Osteoblast (primary cell): Measurements from ENCODE around the gene PLCG1. TPM values are rescaled to one million over a fixed set of nuclear protein-coding genes. Genes with fewer than 3 reads are reported as not detected.

Source experiments
- DNase-seq: peaks from one replicate; pipeline ENCODE4 v3.0.0; 2011; ENCODE audit warnings: low spot score, mixed read lengths; ENCODE audit not compliant: insufficient read length; ENCODE audit errors: missing footprints
- H2AFZ ChIP-seq: 2 replicates; pipeline ENCODE4 v1.6.0; 2011; ENCODE audit warnings: mild to moderate bottlenecking, low read length
- H3K27ac ChIP-seq: 2 replicates; pipeline ENCODE4 v1.5.1; 2011; ENCODE audit warnings: mild to moderate bottlenecking, low read depth, low read length, moderate library complexity
- H3K27me3 ChIP-seq: 2 replicates; pipeline ENCODE4 v1.6.0; 2012; ENCODE audit warnings: mild to moderate bottlenecking, control low read depth, inconsistent platforms, low read length, moderate library complexity; ENCODE audit not compliant: insufficient read depth
- H3K36me3 ChIP-seq: 2 replicates; pipeline ENCODE4 v1.5.1; 2011; ENCODE audit warnings: mild to moderate bottlenecking, low read length, control low read depth, moderate library complexity; ENCODE audit not compliant: insufficient read depth
- H3K4me1 ChIP-seq: 2 replicates; pipeline ENCODE4 v1.5.1; 2011; ENCODE audit warnings: mild to moderate bottlenecking, low read length, control low read depth, moderate library complexity; ENCODE audit not compliant: insufficient read depth
- H3K4me2 ChIP-seq: 2 replicates; pipeline ENCODE4 v1.6.0; 2011; ENCODE audit warnings: mild to moderate bottlenecking, low read length; ENCODE audit not compliant: insufficient read depth
- H3K4me3 ChIP-seq: fragments of 200-600 bp; sonication (generic); 3 replicates; pipeline ENCODE4 v1.5.1; 2012; ENCODE audit warnings: mild to moderate bottlenecking, low read length, inconsistent platforms; ENCODE audit not compliant: insufficient read depth
- H3K79me2 ChIP-seq: 2 replicates; pipeline ENCODE4 v1.6.0; 2012; ENCODE audit warnings: mild to moderate bottlenecking, low read length, control low read depth, inconsistent platforms; ENCODE audit not compliant: insufficient read depth
- H3K9me3 ChIP-seq: 2 replicates; pipeline ENCODE4 v1.5.1; 2011; ENCODE audit warnings: low read depth, low read length, control low read depth
- H4K20me1 ChIP-seq: 2 replicates; pipeline ENCODE4 v1.6.0; 2012; ENCODE audit warnings: mild to moderate bottlenecking, low read length, control low read depth; ENCODE audit not compliant: insufficient read depth
- total RNA-seq: library from RNA; depleted of rRNA; stranded (reverse); fragments of >200 nt; gene quantifications from 2 replicates; pipeline ENCODE4 v1.2.3, GENCODE V29; 2012
- TF ChIP-seq, protein P1 (sequence below): IDR thresholded peaks from 2 replicates; pipeline ENCODE4 v1.5.1; 2011; ENCODE audit warnings: mild to moderate bottlenecking, low read depth, low read length, moderate library complexity; ENCODE audit errors: extremely low read depth

Gene PLCG1
- total RNA-seq, 1 donor: 72.4 TPM

GRCh38 chr20:41118632-41119031 is 18.7 kb upstream of the PLCG1 start:
- Histone ChIP-seq H3K4me3 (no peak overlapping the region), H3K4me1 (no peaks in the 10 kb centered on the region), H3K4me2 (no peak overlapping the region), H3K79me2 (no peaks in the 10 kb centered on the region), H3K9me3 (no peaks in the 10 kb centered on the region), H3K27ac (no peak overlapping the region), H3K27me3 (no peaks in the 10 kb centered on the region), H3K36me3 (peaks cover 88% of the 10 kb centered on the region), H4K20me1 (no peaks in the 10 kb centered on the region), H2AFZ (no peak overlapping the region)
- DNase-seq: no peak
- TF ChIP-seq, protein P1, sequence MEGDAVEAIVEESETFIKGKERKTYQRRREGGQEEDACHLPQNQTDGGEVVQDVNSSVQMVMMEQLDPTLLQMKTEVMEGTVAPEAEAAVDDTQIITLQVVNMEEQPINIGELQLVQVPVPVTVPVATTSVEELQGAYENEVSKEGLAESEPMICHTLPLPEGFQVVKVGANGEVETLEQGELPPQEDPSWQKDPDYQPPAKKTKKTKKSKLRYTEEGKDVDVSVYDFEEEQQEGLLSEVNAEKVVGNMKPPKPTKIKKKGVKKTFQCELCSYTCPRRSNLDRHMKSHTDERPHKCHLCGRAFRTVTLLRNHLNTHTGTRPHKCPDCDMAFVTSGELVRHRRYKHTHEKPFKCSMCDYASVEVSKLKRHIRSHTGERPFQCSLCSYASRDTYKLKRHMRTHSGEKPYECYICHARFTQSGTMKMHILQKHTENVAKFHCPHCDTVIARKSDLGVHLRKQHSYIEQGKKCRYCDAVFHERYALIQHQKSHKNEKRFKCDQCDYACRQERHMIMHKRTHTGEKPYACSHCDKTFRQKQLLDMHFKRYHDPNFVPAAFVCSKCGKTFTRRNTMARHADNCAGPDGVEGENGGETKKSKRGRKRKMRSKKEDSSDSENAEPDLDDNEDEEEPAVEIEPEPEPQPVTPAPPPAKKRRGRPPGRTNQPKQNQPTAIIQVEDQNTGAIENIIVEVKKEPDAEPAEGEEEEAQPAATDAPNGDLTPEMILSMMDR: no peak

DNA sequence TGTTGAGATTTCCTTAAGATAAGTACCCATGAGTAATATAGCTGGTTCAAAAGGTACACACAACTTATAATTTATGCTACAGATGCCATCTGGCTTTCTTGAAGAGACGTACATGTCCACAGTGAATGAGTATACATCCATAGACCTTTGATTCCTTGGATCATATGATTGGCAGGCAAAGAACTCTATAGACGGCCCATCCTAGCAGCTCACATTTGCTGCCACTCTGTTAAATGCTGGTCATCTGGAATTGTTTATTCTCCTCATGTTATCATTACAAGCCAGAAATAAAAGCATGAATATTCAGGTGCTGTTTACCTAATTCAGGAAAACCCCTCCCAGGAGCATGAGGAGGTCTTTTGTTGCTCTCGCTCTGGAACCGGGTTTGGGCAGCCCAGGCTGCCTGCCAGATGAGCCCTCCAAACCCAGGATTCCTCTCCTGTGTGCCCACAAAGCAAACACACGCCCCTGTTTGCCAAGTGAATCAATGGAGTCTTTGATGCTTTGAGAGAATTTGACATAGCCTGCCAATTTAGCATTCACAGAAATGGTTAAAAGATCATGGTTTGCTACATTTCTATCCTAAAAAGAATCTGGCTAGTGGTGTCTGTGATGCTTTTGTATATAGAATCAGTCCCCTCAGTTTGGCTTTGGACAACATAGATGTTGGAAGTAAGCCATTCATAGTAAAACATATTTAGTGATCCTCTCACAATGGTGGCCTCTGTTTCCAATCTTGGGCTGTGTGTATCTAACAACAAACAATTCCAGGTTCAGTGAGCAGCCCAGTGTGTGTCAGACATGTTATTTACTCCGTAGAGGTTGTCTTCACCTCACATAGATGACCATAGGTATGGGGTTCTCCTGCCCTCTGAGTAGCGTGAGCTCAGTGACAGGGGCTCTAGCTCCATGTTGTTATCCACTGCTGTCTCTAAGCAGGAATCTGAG is 17.5 kb upstream of the PLCG1 start:
- TF ChIP-seq, protein P1: no peak
- Histone ChIP-seq H3K27me3 (no peaks in the 10 kb centered on the region), H2AFZ (no peak overlapping the region), H3K27ac (no peak overlapping the region), H3K36me3 (peaks cover 86% of the 10 kb centered on the region), H3K4me2 (no peak overlapping the region), H3K4me3 (no peak overlapping the region), H4K20me1 (no peaks in the 10 kb centered on the region), H3K9me3 (no peaks in the 10 kb centered on the region), H3K79me2 (no peaks in the 10 kb centered on the region), H3K4me1 (no peaks in the 10 kb centered on the region)
- DNase-seq: no peak

DNA sequence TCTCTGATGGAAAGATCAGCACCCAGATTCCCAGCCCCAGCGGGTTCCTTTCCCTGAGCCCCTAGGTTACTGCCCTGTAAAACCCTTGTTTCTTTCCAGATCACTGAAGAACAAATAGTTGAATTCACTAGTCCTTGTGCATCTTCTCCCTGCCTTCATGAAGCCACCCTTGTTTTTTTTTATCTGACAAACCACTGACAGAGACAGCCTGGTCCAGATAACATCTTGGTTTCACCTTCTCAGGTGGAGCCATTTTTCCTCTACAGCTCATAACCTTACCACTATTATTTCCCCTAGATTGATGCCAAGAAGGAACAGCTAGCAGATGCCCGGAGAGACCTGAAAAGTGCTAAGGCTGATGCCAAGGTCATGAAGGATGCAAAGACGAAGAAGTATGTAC is 15.9 kb upstream of the PLCG1 start:
- H3K27me3 ChIP-seq: no peaks in the 10 kb centered on the region
- H4K20me1 ChIP-seq: no peaks in the 10 kb centered on the region
- H3K9me3 ChIP-seq: no peaks in the 10 kb centered on the region
- no peak for DNase-seq
- no peak overlapping the region for H3K4me2 ChIP-seq
- no peak overlapping the region for H3K27ac ChIP-seq
- no peaks in the 10 kb centered on the region for H3K4me1 ChIP-seq
- no peaks in the 10 kb centered on the region for H3K79me2 ChIP-seq
- H3K36me3 ChIP-seq: peaks cover 85% of the 10 kb centered on the region
- H3K4me3 ChIP-seq: no peak overlapping the region
- H2AFZ ChIP-seq: no peak overlapping the region
- TF ChIP-seq, protein P1: no peak

DNA sequence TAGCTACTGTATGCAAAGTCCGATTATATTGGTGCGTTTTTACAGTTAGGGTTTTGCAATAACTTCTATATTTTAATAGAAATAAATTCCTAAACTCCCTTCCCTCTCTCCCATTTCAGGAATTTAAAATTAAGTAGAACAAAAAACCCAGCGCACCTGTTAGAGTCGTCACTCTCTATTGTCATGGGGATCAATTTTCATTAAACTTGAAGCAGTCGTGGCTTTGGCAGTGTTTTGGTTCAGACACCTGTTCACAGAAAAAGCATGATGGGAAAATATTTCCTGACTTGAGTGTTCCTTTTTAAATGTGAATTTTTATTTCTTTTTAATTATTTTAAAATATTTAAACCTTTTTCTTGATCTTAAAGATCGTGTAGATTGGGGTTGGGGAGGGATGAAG is 13.7 kb upstream of the PLCG1 start:
- DNase-seq: no peak
- Histone ChIP-seq H3K36me3 (peaks cover 73% of the 10 kb centered on the region), H3K9me3 (no peaks in the 10 kb centered on the region), H3K27ac (no peak overlapping the region), H2AFZ (no peak overlapping the region), H4K20me1 (no peaks in the 10 kb centered on the region), H3K4me2 (no peak overlapping the region), H3K27me3 (no peaks in the 10 kb centered on the region), H3K4me3 (no peak overlapping the region), H3K79me2 (no peaks in the 10 kb centered on the region), H3K4me1 (no peaks in the 10 kb centered on the region)
- TF ChIP-seq, protein P1: no peak
